Lung (tissue), 12 donors: Measurements from ENCODE around the gene PRSS56. TPM values are rescaled to one million over a fixed set of nuclear protein-coding genes. Genes with fewer than 3 reads are reported as not detected.
A peak's percentile ranks its signal among the peaks of the same experiment; 100 is the strongest.

Source experiments
- ATAC-seq: fragments of 200-7000 bp; cut with Tn5 transposase; one replicate; pipeline ENCODE4 v1.9.1; 2020; ENCODE audit warnings: moderate number of reproducible peaks; ENCODE audit not compliant: insufficient read depth, low FRiP score
- DNase-seq, 3 donors: peaks; one replicate each; pipeline ENCODE4 v3.0.0-alpha.2; 2013 to 2017
- H3K27ac ChIP-seq, 2 donors: one replicate each; pipeline ENCODE4 v1.5.1; 2013; ENCODE audit warnings: mild to moderate bottlenecking in 2 of 2, moderate library complexity in 2 of 2, control low read depth in 1 of 2, inconsistent platforms in 1 of 2, low read depth in 1 of 2, low read length in 1 of 2
- H3K27me3 ChIP-seq, 3 donors: one replicate each; pipeline ENCODE4 v1.5.1; 2013; ENCODE audit warnings: low read length in 2 of 3; ENCODE audit not compliant: control insufficient read depth in 3 of 3, insufficient read depth in 3 of 3
- H3K36me3 ChIP-seq, 4 donors: one replicate each; pipeline ENCODE4 v1.5.1; 2013; ENCODE audit warnings: low read length in 4 of 4, mild to moderate bottlenecking in 1 of 4, moderate library complexity in 1 of 4; ENCODE audit not compliant: control insufficient read depth in 4 of 4, insufficient read depth in 4 of 4
- H3K4me1 ChIP-seq, 5 donors: one replicate each; pipeline ENCODE4 v1.5.1; 2013; ENCODE audit warnings: low read length in 5 of 5, mild to moderate bottlenecking in 2 of 5, moderate library complexity in 1 of 5; ENCODE audit not compliant: control insufficient read depth in 5 of 5, insufficient read depth in 5 of 5
- H3K4me3 ChIP-seq: one replicate; pipeline ENCODE4 v1.5.1; 2013; ENCODE audit warnings: mild to moderate bottlenecking, control low read depth, moderate library complexity
- H3K9ac ChIP-seq, 2 donors: one replicate each; pipeline ENCODE4 v1.5.1; 2013; ENCODE audit warnings: low read length in 2 of 2, control low read depth in 1 of 2; ENCODE audit not compliant: insufficient read depth in 1 of 2
- H3K9me3 ChIP-seq, 4 donors: one replicate each; pipeline ENCODE4 v1.5.1; 2013; ENCODE audit warnings: low read length in 3 of 4, mild to moderate bottlenecking in 1 of 4, moderate library complexity in 1 of 4; ENCODE audit not compliant: control insufficient read depth in 4 of 4, insufficient read depth in 3 of 4
- WGBS, 2 donors: extraction: QIAGEN DNeasy Blood & Tissue Kit; methylation state at CpG; one replicate each; pipeline ENCODE4 v1.1.7; 2013; 5-methylcytosine and 5-hydroxymethylcytosine counted together
- polyA plus RNA-seq, 2 donors: library from polyadenylated mRNA; stranded (reverse); fragments of 200-250 nt; gene quantifications; one replicate each; pipeline ENCODE4 v1.2.1, GENCODE V29; 2013
- total RNA-seq, 2 donors: library from RNA; depleted of rRNA in 1 of 2; stranded (reverse); fragments of >200 nt in 1 of 2; gene quantifications; one replicate each; pipeline ENCODE4 v1.2.1, GENCODE V29; 2014 to 2021
- TF ChIP-seq, protein P1 (sequence below): IDR thresholded peaks from 2 replicates; pipeline ENCODE4 v1.5.1; 2012; ENCODE audit warnings: mild to moderate bottlenecking; ENCODE audit errors: control extremely low read depth, extremely low read depth
- donor health status: control.
- donor health status: control.
- donor health status: Bipolar disorder and iron deficiency.
- donor health status: healthy.
- donor health status: DM: yes; HTN: yes; CAD: no.

PRSS56 gene
- total and polyA plus RNA-seq, 4 donors: not detected

DNA sequence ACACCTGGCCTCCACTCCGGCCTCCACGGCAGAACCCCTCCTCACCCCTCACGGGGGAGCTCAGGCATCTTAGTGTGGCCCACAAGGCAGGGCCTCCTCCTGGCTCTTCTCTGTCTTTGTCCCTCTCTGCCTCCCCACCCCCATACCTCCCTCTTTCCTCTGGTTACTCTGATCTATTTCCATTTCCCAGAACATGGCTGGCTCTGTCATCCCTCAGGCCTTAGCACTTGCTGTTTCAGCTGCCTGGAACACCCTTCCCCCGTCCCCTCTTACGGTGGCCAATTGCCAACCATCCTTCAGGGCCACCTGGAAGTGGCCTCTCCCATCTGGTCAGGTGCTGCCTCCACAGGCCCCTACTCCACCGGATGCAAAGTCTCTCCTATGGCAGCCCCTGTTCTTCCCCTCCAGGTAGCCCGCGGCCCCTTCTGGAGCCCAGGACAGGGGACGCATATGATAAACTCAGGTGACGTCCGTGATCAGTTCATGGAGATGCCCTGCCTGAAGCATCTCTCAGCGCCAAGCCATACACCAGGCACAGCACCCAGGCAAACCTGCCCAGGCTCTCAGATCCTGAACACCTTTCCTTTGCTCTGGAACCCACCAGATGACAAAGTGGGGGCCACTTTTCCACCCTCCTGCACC is 28.9 kb upstream of the PRSS56 start:
- no peak for ATAC-seq
- peaks cover 0 to 4% (median 0%) of the 10 kb centered on the region in 5 donors for H3K4me1 ChIP-seq
- TF ChIP-seq, protein P1, sequence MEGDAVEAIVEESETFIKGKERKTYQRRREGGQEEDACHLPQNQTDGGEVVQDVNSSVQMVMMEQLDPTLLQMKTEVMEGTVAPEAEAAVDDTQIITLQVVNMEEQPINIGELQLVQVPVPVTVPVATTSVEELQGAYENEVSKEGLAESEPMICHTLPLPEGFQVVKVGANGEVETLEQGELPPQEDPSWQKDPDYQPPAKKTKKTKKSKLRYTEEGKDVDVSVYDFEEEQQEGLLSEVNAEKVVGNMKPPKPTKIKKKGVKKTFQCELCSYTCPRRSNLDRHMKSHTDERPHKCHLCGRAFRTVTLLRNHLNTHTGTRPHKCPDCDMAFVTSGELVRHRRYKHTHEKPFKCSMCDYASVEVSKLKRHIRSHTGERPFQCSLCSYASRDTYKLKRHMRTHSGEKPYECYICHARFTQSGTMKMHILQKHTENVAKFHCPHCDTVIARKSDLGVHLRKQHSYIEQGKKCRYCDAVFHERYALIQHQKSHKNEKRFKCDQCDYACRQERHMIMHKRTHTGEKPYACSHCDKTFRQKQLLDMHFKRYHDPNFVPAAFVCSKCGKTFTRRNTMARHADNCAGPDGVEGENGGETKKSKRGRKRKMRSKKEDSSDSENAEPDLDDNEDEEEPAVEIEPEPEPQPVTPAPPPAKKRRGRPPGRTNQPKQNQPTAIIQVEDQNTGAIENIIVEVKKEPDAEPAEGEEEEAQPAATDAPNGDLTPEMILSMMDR: no peak
- H3K27ac ChIP-seq: no peak overlapping the region
- no peak overlapping the region for H3K9ac ChIP-seq
- no peak overlapping the region for H3K4me3 ChIP-seq
- H3K27me3 ChIP-seq: peaks cover 0 to 29% (median 6%) of the 10 kb centered on the region in 3 donors
- no peaks in the 10 kb centered on the region for H3K36me3 ChIP-seq
- peaks cover 0 to 3% (median 0%) of the 10 kb centered on the region in 4 donors for H3K9me3 ChIP-seq
- WGBS, 2 donors: 91 to 95% methylated on average over 12 of the region's 12 CpGs
- DNase-seq: peak in 1 of 3 donors; percentile 10

DNA sequence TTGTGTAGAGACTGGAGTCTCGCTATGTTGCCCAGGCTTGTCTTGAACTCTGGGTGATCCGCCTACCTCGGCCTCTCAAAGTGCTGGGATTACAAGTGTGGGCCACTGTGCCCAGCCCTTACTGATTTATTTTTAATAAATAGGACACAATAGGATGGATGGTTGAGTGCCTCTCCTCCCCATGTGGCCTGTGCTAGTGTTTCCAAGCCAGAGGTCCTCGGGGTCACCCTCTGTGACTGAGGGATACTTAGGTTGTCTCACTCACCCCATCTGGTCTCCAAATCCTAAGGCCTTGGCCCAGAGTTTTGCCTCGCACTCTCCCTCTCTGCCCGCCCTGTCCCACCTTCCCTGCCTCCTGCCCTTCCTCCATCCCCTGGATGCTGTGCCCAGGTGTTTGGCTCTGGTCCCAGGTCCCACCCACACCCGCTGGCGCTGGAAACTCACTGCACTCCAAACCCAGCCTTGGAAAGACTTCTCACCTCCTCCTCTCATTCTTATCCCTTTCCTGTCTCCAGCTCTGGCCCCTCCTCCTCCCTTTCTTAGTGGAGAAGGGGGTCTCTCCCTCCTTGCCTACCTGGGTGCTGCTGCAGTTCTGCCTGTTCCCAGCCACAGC is 27.8 kb upstream of the PRSS56 start:
- Histone ChIP-seq H3K27me3 (peaks cover 0 to 24% (median 3%) of the 10 kb centered on the region in 3 donors), H3K27ac (no peak overlapping the region), H3K4me3 (no peak overlapping the region), H3K9me3 (peaks cover 0 to 3% (median 0%) of the 10 kb centered on the region in 4 donors), H3K36me3 (no peaks in the 10 kb centered on the region), H3K9ac (no peak overlapping the region), H3K4me1 (peaks cover 0 to 2% (median 0%) of the 10 kb centered on the region in 5 donors)
- DNase-seq (no peak), ATAC-seq (no peak)
- TF ChIP-seq, protein P1: no peak
- 74 to 76% methylated on average over 8 of the region's 8 CpGs for WGBS, 2 donors

DNA sequence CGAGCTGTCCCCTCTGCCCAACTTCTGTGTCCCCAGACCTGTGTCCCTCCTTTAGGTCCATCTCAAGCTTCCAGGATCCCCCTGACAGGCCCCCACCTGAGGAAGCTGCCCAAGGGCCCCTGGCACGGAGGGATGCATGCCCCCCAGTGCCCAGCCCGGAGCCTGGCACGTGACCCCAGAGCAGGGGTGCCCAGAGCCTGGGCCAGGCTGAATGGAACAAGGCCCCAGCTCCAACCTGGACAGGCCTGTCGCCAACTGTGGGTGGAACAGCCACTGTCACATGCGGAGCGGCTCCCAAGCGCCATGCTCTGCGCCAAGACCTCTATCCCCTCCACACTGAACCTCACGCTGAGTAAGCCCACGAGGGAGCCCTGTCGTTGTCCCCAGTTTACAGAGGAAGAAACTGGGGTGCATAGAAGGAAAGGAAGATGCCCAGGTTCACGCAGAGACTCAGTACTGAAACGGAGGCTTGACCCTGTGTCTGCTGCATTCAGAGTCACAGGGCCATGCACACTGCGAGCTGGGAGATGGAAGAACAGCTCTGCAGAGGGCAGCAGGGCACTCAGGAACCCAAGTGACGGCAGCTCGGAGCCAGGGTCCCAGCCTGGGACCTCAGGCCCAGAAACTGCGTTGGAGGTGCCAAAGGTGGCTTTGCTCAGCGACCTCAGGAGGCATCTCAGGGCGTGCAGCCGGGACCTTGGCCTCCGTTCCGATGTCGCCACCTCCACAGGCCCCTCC is 27.1 kb upstream of the PRSS56 start:
- no peak overlapping the region for H3K9ac ChIP-seq
- H3K4me3 ChIP-seq: no peak overlapping the region
- 85 to 92% methylated on average over 24 of the region's 24 CpGs for WGBS, 2 donors
- peaks cover 0 to 3% (median 0%) of the 10 kb centered on the region in 4 donors for H3K9me3 ChIP-seq
- H3K27me3 ChIP-seq: peaks cover 0 to 22% (median under 1%) of the 10 kb centered on the region in 3 donors
- ATAC-seq (no peak), DNase-seq (no peak)
- H3K4me1 ChIP-seq: no peaks in the 10 kb centered on the region
- TF ChIP-seq, protein P1: no peak
- H3K36me3 ChIP-seq: no peaks in the 10 kb centered on the region
- H3K27ac ChIP-seq: no peak overlapping the region
